GM21717 (cell line): ENCODE measurements around the gene PIK3AP1.

ENCODE experiments used
- ATAC-seq: cut with Tn5 transposase; IDR thresholded peaks from one replicate; pipeline ENCODE4 v1.9.1; 2021; ENCODE audit warnings: mild to moderate bottlenecking, moderate library complexity; ENCODE audit not compliant: unreplicated experiment

Gene PIK3AP1

DNA sequence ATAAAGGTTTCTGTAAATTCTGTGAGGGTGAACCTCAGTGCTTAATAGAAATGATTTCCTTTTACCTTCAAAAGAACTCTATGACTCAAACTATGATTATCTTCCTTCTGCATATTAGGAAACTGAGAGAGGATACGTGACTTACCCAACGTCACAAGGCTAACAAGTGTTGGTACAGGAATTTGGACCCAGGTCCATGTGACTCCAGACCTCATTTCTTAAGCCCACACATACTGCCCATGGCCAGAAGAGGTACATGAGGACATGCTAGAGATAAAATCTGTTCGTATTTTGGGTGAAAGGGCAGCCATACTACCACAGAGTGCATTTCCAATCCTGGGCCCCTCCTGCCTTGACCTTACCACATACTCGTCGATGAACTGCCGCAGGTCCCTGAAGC, 72.0 kb downstream of the PIK3AP1 start:
- ATAC-seq: no peak

DNA sequence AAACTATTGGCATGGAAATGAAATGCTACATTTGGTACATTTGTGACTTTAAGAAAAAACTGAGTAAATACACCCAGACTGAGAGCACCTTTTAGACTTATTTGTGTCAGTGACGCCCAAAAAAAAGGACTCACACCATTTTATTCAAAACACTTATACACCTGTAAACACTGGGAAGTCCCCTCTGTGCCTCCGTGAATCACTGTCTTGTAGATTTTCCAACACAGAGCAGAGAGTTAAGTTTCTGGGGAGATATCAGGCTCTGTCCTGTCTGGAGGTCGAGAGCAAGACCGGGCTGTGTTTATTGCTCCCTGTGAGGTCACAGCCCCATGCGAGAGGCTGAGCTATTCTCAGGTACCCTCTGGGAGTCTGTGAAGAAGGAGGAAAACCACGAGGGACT, 72.8 kb downstream of the PIK3AP1 start:
- no peak for ATAC-seq

DNA sequence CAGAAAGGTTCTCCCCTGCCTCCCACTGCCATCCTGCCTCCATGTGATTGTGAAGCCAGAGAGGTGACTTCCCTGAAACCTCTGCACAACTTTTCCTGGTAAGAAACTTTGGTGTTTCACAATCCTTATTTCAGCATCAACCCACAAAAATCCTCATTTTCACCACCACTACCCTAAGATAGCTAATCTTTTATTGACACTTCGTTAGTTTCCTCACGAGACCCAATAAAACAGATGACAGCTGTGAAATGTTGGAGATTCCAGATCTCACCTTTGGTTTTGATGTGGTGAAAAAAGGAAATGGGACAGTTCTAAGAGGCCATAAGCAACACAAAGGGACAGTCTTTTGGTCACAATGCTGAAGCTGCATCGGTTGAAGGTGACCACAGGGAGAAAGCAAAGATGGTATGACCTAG, 73.6 kb downstream of the PIK3AP1 start:
- no peak for ATAC-seq

- no peak for ATAC-seq
Measured at GRCh38 chr10:96646301-96646700, 74.0 kb downstream of the PIK3AP1 start.

- ATAC-seq: no peak
Measured at GRCh38 chr10:96645191-96645721, 75.1 kb downstream of the PIK3AP1 start.

DNA sequence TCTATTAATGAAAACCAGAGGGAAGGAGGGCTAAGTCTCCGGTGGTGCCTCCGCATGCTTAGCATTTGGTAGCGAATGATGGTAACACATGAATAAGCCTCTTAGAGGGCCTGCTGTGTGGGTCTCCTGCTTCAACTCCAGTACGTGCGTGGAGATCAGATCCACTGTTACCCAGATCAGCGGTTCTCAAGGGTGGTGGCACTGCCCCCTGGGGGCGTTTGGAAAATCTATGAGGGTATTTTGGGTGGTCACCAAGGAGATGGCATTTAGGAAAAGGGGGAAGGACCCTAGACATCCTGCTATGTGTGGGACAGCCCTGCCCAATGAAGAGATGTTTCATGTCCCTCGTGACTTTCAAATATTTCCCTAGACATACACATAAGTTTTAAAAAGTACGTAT, 76.4 kb downstream of the PIK3AP1 start:
- ATAC-seq: no peak

- ATAC-seq: no peak
Measured at GRCh38 chr10:96642973-96643372, 77.3 kb downstream of the PIK3AP1 start.

GRCh38 chr10:96642530-96642929, 77.8 kb downstream of the PIK3AP1 start:
- no peak for ATAC-seq

GRCh38 chr10:96641396-96642295, 78.7 kb downstream of the PIK3AP1 start:
- ATAC-seq: no peak

GRCh38 chr10:96639899-96640298, 80.4 kb downstream of the PIK3AP1 start:
- no peak for ATAC-seq

GRCh38 chr10:96638696-96639095, 81.6 kb downstream of the PIK3AP1 start:
- no peak for ATAC-seq

- no peak for ATAC-seq
Measured at GRCh38 chr10:96638120-96638519, 82.2 kb downstream of the PIK3AP1 start.

- no peak for ATAC-seq
Measured at GRCh38 chr10:96637709-96638108, 82.6 kb downstream of the PIK3AP1 start.

DNA sequence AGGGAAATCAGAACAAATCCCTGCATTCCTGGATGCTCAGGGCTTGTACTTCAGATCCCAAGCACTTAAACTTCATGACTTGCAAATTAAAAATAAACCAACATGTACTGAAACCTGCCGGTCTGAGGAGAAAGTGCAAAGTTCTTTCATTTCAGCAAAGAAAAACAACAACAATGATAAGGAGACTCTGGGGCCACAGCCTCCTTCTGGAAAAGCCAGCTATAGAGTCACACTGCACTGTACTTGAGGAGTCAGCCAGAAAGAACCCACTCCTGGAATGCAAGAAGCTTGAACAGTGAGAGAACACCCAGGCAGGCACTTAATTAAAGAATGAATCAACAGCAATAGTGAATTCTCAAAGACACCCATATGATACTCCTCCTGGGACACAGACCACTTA, 83.8 kb downstream of the PIK3AP1 start:
- no peak for ATAC-seq

DNA sequence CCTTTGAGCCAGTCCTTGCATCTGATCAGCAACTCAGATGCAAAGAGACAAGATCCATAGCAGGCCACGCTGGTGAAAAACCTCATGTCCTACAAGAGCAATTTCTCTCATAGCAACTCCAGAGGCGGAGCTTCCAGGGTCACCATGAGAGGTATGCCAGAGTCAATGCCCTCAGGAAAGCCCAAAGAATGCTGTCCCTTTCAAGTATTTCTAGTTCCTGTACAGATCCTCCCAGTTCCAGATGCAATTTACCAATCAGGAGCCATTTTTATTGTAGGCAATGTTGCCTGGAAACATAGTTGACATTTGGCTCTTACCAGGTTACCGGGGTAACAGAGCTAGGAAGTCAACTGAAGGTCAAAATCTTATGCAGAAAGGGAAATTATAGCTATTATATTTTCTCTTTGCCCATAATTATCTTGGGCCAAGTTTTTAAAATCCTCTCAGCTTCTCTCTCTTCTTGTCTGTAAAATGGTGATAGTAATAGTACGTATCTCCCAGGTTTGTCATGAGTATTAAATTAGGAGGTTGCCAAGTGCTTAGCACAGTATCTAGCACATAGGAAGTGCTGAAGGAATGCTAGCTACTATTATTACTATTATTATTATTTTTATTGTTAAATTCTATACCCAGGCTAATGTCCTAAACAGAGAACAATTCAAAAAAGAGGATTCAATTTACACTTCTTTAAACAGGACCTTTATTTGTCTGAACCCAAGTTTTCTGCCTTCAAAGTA, 87.2 kb downstream of the PIK3AP1 start:
- no peak for ATAC-seq

GRCh38 chr10:96627292-96627691, 93.0 kb downstream of the PIK3AP1 start:
- ATAC-seq: no peak

DNA sequence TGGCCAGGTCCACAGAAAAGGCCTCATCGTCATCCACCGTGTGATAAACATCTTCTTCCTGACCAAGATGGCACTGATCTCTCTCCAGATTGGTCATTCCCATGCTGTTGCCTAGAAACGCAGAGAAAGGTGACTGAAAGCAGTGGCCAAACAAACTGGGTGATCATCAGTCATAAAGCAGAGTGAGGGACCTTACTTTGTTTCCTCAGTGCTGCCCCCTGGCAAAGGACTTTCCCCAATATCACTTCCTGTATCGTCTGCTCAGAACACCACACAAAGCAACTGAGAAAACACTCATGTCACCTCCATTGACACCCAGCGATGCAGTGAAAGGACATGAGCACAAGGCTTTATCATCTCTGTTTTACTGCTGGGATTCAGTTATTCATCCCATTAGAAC, 93.5 kb downstream of the PIK3AP1 start:
- ATAC-seq: no peak

GRCh38 chr10:96625173-96625572, 95.1 kb downstream of the PIK3AP1 start:
- no peak for ATAC-seq

DNA sequence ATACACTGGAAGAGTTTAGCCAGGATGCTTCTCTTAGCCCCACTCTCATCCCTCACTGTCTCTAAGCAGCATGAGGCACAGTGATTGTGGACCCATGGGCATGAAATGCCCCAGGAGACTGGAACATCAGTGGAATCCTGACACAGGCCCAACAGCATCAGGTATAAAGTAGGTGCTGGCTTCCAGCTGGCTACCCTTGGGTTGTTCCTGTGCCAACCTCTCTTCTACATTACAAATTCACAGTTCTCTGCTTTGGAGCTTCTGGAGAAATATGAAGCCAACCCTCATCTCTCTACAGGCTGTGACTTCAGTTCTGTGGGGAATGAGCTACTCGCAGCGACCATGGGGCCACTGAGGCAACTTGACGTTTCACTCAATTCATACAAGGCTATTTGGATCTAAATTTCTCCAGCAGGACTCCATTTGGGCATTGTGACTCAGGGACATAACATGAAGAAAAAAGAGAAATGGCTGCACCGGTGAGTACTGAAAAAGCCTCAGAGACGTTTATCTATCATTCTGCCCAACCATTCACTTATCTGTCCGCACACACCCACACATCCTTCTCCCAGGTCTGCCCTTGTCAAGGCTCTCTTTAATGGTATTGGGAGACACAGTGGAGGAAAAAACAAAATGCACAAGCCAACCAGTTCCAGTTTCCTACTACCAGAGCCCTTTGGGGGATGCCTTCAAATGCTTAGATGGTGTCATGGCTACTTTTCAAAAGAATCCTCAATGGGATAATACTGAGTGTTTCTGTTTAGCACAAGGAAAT, 98.1 kb downstream of the PIK3AP1 start:
- no peak for ATAC-seq

DNA sequence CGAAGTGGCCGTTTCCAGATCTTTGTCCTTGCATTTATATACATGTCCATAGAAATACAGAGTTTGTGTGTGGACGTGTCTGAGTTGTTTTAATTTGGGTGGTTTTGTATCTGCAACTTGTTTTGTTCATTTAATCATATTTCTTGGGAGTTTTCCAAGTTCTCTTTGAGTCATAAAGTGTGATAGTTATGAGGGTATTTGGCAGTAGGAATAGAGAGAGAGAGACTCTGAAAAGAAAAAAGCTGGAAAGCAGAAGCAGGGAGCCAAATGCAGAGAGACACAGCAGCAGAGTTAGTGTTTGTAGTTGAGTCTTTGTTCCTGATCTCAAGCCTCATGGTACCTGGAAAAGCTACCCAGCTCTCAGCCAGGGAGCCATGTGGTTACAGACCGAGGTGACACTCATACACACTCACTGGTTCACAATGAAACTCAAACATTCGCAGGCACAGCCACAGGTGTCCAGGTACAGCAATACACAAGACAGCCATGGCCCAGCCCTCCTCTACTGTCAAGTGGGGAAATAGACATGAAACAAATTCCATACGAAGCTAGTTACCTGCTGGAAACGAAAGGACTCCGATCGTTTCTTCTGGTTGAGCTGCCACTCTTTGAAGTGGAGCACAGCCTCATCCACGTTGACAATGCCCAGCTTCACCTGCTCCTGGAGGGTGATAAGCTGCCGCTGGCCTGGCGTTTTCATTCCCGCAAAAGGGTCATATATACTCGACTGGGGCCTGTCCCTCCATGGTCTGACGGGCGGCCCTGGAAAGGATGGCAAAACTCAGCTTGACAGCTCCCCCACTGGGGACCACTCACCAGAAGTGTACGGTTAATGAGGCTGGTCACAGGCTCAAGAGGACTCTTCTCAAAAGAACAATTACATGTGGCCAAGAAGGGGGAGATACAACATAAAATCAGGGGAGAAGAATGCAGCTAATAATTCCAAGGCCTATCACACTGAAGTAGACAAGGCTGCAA, 100.2 kb downstream of the PIK3AP1 start:
- ATAC-seq: no peak
